OCI-LY3 (cell line): Measurements from ENCODE around the gene GFPT2.

Experiments used
- H2AFZ ChIP-seq: fragments of 200-600, 300-600 bp; shearing (Covaris generic); 2 replicates; pipeline ENCODE4 v1.6.0; 2014; ENCODE audit warnings: antibody characterized with exemption, low read depth, low read length
- H3K27ac ChIP-seq: fragments of 200-600, 300-600 bp; sonication (generic); 2 replicates; pipeline ENCODE4 v1.5.1; 2014; ENCODE audit warnings: mild to moderate bottlenecking, low read length, moderate library complexity, mixed read lengths
- H3K27me3 ChIP-seq: fragments of 200-600, 300-600 bp; sonication (generic); 2 replicates; pipeline ENCODE4 v1.6.1; 2014; ENCODE audit warnings: low read depth, low read length, mixed read lengths
- H3K36me3 ChIP-seq: fragments of 200-600, 300-600 bp; sonication (generic); replicated peaks from 2 replicates; pipeline ENCODE3; 2014; ENCODE audit warnings: low read depth, low read length, mixed read lengths
- H3K4me1 ChIP-seq: fragments of 300-600, 200-600 bp; sonication (generic); 2 replicates; pipeline ENCODE4 v1.6.1; 2014; ENCODE audit warnings: low read length, mixed read lengths
- H3K4me2 ChIP-seq: fragments of 200-600, 300-600 bp; sonication (generic); 2 replicates; pipeline ENCODE4 v1.6.1; 2014; ENCODE audit warnings: low read length, mixed read lengths
- H3K4me3 ChIP-seq: fragments of 300-600, 200-600 bp; sonication (generic); 2 replicates; pipeline ENCODE4 v1.5.1; 2014; ENCODE audit warnings: antibody characterized with exemption, mild to moderate bottlenecking, low read length, moderate library complexity
- H3K79me2 ChIP-seq: fragments of 300-600, 200-600 bp; shearing (Covaris generic); 2 replicates; pipeline ENCODE4 v1.6.1; 2014; ENCODE audit warnings: mild to moderate bottlenecking, low read length, mixed read lengths
- H3K9ac ChIP-seq: fragments of 300-600, 200-600 bp; shearing (Covaris generic); 2 replicates; pipeline ENCODE4 v1.6.0; 2014; ENCODE audit warnings: mild to moderate bottlenecking, low read length, moderate library complexity
- H3K9me3 ChIP-seq: fragments of 200-600, 300-600 bp; shearing (Covaris generic); 2 replicates; pipeline ENCODE4 v1.6.1; 2014; ENCODE audit warnings: low read length, mixed read lengths; ENCODE audit not compliant: insufficient read depth
- H4K20me1 ChIP-seq: fragments of 200-600, 300-600 bp; sonication (generic); 2 replicates; pipeline ENCODE4 v1.6.1; 2016; ENCODE audit warnings: low read length, mixed read lengths; ENCODE audit not compliant: insufficient read depth
- CTCF ChIP-seq: fragments of 200-600, 300-600 bp; sonication (generic); IDR thresholded peaks from 2 replicates; pipeline ENCODE4 v1.5.1; 2014; ENCODE audit warnings: antibody characterized with exemption, low read length, low read depth
- EZH2phosphoT487 ChIP-seq: fragments of 200-600 bp; shearing (Covaris generic); IDR thresholded peaks from 2 replicates; pipeline ENCODE4 v1.6.1; 2018; ENCODE audit warnings: antibody characterized with exemption, mixed run types, low read depth

The GFPT2 gene

DNA sequence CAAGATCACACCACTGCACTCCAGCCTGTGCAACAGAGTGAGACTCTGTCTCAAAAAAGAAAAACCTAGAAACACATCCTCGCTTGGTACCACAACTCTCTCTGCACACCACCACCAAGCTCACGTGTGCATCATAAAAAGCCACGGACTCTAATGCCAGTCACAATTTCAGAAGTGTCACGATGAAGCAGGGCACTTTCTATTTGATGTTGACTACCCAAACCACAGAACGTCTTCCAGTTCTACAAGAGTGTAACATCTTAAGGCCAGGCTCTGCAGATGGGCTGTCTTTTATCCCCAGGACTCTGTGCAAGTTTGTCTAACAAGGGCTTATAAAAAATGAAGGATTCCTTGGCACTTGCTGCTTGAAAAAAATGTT lies 22.9 kb downstream of the GFPT2 start:
- TF ChIP-seq CTCF (no peak), EZH2phosphoT487 (no peak)
- no peak overlapping the region for H3K4me3 ChIP-seq
- H3K79me2 ChIP-seq = no peaks in the 10 kb centered on the region
- no peak overlapping the region for H3K9ac ChIP-seq
- H3K4me2 ChIP-seq = no peak overlapping the region
- H4K20me1 ChIP-seq = no peaks in the 10 kb centered on the region
- no peaks in the 10 kb centered on the region for H3K36me3 ChIP-seq
- H3K9me3 ChIP-seq = no peaks in the 10 kb centered on the region
- H3K4me1 ChIP-seq = no peaks in the 10 kb centered on the region
- no peak overlapping the region for H3K27ac ChIP-seq
- no peaks in the 10 kb centered on the region for H3K27me3 ChIP-seq
- H2AFZ ChIP-seq = no peak overlapping the region

DNA sequence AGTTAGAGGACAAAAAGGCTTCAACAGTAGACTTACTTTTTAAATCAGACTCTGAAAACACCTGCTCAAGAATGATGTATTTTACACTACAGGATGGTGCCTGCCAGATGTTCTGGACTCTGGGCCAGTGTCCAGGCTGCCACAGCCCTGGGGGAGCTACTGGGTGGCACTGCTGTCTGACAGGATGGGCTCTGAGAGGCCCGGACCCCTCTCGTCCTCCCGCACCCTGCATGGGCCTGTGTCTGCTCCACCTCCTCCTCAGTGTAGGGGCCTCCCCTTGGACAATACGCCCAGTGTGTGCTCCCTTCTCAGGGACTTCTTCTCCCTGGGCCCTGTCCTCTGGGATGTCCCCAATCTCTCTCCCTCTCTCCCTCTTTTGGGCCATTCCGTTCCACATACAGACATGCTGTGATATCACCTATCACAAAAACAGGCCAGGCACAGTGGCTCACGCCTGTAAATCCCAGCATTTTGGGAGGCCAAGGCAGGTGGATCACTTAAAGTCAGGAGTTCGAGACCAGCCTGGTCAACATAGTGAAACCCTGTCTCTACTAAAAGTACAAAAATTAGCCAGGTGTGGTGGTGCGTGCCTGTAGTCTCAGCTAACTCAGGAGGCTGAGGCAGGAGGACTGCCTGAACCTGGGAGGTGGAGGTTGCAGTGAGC lies 23.4 kb downstream of the GFPT2 start:
- Histone ChIP-seq H3K4me3 (no peak overlapping the region), H3K9ac (no peak overlapping the region), H3K36me3 (no peaks in the 10 kb centered on the region), H2AFZ (no peak overlapping the region), H3K4me2 (no peak overlapping the region), H3K79me2 (no peaks in the 10 kb centered on the region), H3K27ac (no peak overlapping the region), H3K9me3 (no peaks in the 10 kb centered on the region), H3K27me3 (no peaks in the 10 kb centered on the region), H4K20me1 (no peaks in the 10 kb centered on the region), H3K4me1 (no peaks in the 10 kb centered on the region)
- TF ChIP-seq EZH2phosphoT487 (no peak), CTCF (no peak)

- no peak overlapping the region for H3K9ac ChIP-seq
- TF ChIP-seq EZH2phosphoT487 (no peak), CTCF (no peak)
- no peaks in the 10 kb centered on the region for H3K79me2 ChIP-seq
- H3K27me3 ChIP-seq = no peaks in the 10 kb centered on the region
- no peak overlapping the region for H3K27ac ChIP-seq
- no peaks in the 10 kb centered on the region for H3K36me3 ChIP-seq
- no peaks in the 10 kb centered on the region for H3K4me1 ChIP-seq
- no peak overlapping the region for H3K4me2 ChIP-seq
- no peaks in the 10 kb centered on the region for H3K9me3 ChIP-seq
- H4K20me1 ChIP-seq = no peaks in the 10 kb centered on the region
- H3K4me3 ChIP-seq = no peak overlapping the region
- H2AFZ ChIP-seq = 0 out of 2 replicates have a peak overlapping the region, but pooled peaks have one; percentile 16
These were observed 24.0 kb downstream of the GFPT2 start for GRCh38 chr5:180329138-180329435.

DNA sequence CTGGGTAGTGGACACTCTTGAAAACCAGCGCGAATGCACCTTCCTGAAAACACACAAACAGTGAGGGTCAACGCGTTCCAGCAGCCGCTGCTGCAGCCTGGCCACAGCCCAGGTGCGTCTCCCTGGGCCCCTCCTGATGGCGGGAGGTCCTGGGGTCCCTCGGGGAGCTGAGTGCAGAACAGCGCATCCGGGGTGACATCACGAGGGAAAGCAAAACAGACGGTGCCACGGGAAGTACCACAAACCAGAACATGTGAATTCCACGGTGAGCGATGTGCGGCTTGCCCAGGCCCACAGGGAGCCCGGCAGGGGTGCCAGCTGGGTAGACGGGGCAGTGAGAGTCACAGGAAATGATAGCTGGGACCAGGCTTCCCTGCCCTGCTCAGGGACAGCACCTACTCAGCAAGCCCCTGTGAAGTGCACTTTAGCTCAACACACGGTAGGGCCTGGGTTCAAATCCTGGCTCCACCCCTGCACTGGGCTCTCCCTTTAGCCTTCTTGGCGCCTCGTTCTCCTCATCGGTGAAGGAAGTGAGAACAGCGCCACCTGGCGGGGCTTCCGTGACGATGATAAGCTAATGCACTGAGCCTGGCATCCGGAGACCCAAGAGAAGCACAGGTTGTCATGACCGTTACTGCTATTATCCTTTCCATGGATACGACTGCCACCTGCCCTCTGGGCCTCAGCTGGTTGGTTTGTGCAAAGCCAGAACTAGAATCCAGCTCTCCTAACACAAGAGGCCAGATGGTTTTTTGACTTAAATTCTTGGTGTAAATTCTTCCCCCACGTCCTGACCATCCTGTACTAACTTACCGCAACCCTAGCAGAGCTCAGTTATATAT lies 24.6 kb downstream of the GFPT2 start:
- Histone ChIP-seq H3K4me2 (peak overlapping the region; percentile 26; the same call in 1 of the 2 replicates), H3K9ac (no peak overlapping the region), H3K4me3 (0 out of 2 replicates have a peak overlapping the region, but pooled peaks have one; percentile 5), H4K20me1 (no peaks in the 10 kb centered on the region), H3K27me3 (no peaks in the 10 kb centered on the region), H3K4me1 (no peaks in the 10 kb centered on the region), H2AFZ (peak overlapping the region; percentile 16; the same call in 1 of the 2 replicates), H3K27ac (no peak overlapping the region), H3K79me2 (no peaks in the 10 kb centered on the region), H3K9me3 (no peaks in the 10 kb centered on the region), H3K36me3 (no peaks in the 10 kb centered on the region)
- TF ChIP-seq CTCF = peak; percentile 83
- TF ChIP-seq EZH2phosphoT487 = no peak
